Measurements from ENCODE around the gene MRM3.

DNA sequence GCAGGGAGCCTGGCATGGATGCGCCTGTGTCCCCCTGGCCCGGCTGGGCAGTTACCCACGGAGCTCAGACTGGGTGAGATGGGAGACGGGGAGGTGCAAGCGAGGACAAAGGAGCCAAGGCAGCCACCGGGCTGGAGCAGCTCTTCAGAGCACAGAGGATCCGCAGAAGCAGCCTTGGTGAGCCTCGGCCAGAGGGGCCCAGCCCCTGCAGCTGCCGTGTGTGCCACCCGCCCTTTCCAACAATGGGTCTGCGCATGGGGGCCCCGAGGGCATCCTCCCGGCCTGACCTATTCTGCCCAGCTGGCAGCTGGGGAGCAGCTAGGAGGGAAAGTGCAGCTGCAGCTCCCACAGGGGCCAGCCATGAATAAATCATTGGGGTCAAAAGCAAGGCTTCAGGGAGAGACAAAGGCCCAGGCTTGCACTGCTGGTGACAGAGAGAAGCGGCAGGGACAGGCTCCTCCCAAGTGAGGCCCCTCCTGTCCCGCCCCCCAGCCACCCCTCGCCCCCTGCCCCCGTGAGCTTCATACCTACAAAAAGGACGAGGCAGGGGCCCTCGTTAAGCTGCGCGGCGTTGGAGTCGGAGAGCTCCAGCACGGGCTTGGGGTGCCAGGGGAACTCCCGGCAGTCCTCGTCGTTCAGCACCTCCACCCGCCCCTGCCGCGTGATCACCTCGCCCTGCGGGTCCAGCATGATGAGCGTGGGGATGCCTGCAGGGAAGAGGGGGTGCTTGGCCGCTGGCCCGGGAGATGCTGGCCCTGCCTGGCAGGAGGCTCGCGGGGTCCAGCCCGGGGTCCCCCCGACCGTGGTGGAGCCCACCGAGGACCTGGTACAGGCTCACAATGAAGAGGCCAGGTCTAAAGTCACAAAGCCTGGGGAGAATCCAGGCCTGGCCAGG, 22.6 kb downstream of the MRM3 start:
- TF ChIP-seq BHLHE40 (IDR thresholded peaks at IDR 0.05; ENCODE audit: borderline replicate concordance) (no peak), ARNT (IDR thresholded peaks at IDR 0.05) (no peak), FOXA1 (IDR thresholded peaks at IDR 0.05) (no peak), ELF4 (IDR thresholded peaks at IDR 0.05) (no peak), FOXK2 (IDR thresholded peaks at IDR 0.05) (no peak), SUZ12 (IDR thresholded peaks at IDR 0.05) (no peak), FOXM1 (IDR thresholded peaks at IDR 0.05; ENCODE audit: borderline replicate concordance) (no peak), SP1 (IDR thresholded peaks at IDR 0.05) (no peak), HDGF (IDR thresholded peaks at IDR 0.05; ENCODE audit: borderline replicate concordance) (no peak)
- TF ChIP-seq, protein P1, sequence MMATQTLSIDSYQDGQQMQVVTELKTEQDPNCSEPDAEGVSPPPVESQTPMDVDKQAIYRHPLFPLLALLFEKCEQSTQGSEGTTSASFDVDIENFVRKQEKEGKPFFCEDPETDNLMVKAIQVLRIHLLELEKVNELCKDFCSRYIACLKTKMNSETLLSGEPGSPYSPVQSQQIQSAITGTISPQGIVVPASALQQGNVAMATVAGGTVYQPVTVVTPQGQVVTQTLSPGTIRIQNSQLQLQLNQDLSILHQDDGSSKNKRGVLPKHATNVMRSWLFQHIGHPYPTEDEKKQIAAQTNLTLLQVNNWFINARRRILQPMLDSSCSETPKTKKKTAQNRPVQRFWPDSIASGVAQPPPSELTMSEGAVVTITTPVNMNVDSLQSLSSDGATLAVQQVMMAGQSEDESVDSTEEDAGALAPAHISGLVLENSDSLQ (IDR thresholded peaks at IDR 0.05), result no peak
